Measurements from ENCODE around the gene TAF11L4.
"Not testable (repeated sequence)": the region's sequence is repeated elsewhere in the genome, so short reads cannot be mapped to it uniquely, and the experiment has no call there.

Gene TAF11L4

GRCh38 chr5:17492770-17493169 lies 28.8 kb upstream of the TAF11L4 start:
- ATAC-seq: no peak
- no peak for TF ChIP-seq SNAI2 (CRISPR knock-in tag; IDR thresholded peaks at IDR 0.05)
- TF ChIP-seq OSR1 (CRISPR knock-in tag; IDR thresholded peaks at IDR 0.05): no peak
- TF ChIP-seq TCF4 (CRISPR knock-in tag; IDR thresholded peaks at IDR 0.05; ENCODE audit: borderline replicate concordance): no peak

DNA sequence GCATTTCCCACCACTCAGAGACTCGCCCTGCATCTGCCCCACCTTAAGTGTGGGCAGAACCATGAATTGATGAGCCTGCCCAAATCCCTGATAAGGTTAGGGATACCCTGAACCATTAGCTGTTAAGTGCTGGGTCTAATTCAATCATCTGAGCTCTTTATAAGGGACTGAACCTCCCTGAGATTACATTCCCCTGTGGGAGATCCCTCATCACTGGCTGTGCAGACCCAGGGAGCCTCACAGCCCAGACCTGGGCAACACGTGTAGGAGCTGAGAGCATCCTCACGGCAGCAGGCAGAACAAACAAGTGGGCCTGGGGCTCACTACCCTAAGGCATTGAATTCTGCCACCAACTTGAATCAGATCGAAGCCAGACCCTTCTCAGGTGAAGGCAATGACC lies 24.2 kb upstream of the TAF11L4 start:
- TF ChIP-seq TOX (CRISPR knock-in tag; IDR thresholded peaks at IDR 0.05; ENCODE audit: borderline replicate concordance) (no peak), ZNF565 (CRISPR knock-in tag; conservative IDR thresholded peaks at IDR 0.05; ENCODE audit: low read depth) (no peak), ARNTL (CRISPR knock-in tag; IDR thresholded peaks at IDR 0.05; ENCODE audit: borderline replicate concordance, low read depth) (no peak), CSRNP3 (CRISPR knock-in tag; IDR thresholded peaks at IDR 0.05) (no peak), SNAI2 (CRISPR knock-in tag; IDR thresholded peaks at IDR 0.05) (no peak), ESRRG (CRISPR knock-in tag; IDR thresholded peaks at IDR 0.05) (no peak), BACH2 (CRISPR knock-in tag; IDR thresholded peaks at IDR 0.05; ENCODE audit: borderline replicate concordance) (no peak), TSHZ2 (CRISPR knock-in tag; IDR thresholded peaks at IDR 0.05) (no peak), RARB (CRISPR knock-in tag; IDR thresholded peaks at IDR 0.05) (no peak), ZFP30 (CRISPR knock-in tag; IDR thresholded peaks at IDR 0.05) (no peak), ISL1 (CRISPR knock-in tag; IDR thresholded peaks at IDR 0.05) (no peak), ZNF8 (CRISPR knock-in tag; IDR thresholded peaks at IDR 0.05) (no peak), GLIS3 (CRISPR knock-in tag; IDR thresholded peaks at IDR 0.05) (no peak), PATZ1 (CRISPR knock-in tag; IDR thresholded peaks at IDR 0.05; ENCODE audit: borderline replicate concordance) (no peak), CREB5 (CRISPR knock-in tag; IDR thresholded peaks at IDR 0.05; ENCODE audit: low read depth) (no peak), ZNF70 (CRISPR knock-in tag; IDR thresholded peaks at IDR 0.05) (no peak)
- TF ChIP-seq, protein P1, sequence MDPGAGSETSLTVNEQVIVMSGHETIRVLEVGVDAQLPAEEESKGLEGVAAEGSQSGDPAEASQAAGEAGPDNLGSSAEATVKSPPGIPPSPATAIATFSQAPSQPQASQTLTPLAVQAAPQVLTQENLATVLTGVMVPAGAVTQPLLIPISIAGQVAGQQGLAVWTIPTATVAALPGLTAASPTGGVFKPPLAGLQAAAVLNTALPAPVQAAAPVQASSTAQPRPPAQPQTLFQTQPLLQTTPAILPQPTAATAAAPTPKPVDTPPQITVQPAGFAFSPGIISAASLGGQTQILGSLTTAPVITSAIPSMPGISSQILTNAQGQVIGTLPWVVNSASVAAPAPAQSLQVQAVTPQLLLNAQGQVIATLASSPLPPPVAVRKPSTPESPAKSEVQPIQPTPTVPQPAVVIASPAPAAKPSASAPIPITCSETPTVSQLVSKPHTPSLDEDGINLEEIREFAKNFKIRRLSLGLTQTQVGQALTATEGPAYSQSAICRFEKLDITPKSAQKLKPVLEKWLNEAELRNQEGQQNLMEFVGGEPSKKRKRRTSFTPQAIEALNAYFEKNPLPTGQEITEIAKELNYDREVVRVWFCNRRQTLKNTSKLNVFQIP (CRISPR knock-in tag; IDR thresholded peaks at IDR 0.05; ENCODE audit: borderline replicate concordance, low read depth): no peak
- ATAC-seq: no peak

DNA sequence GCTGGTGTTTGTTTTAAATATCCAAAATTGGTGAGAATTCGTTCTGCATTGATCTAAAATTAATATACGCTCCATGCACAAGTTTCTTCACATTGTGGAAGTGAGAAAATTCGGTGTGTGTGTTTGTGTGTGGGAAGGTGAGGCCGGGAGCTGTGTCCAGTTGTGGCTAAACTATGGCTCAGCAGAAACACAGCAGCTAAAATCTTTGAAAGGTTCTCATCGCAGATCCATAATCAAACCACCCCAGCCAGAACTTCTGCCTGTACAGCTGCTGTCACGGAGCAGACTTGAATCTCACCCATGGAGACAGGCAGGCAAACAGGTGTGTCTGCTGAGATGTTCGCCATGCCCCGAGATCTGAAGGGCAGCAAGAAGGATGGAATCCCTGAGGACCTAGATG lies 23.7 kb upstream of the TAF11L4 start, which contains the start of gene TAF11L2:
Gene TAF11L2 (plus strand): TSS at position 301 of the 400 bp plus-strand sequence.
- not testable (repeated sequence) for ATAC-seq

DNA sequence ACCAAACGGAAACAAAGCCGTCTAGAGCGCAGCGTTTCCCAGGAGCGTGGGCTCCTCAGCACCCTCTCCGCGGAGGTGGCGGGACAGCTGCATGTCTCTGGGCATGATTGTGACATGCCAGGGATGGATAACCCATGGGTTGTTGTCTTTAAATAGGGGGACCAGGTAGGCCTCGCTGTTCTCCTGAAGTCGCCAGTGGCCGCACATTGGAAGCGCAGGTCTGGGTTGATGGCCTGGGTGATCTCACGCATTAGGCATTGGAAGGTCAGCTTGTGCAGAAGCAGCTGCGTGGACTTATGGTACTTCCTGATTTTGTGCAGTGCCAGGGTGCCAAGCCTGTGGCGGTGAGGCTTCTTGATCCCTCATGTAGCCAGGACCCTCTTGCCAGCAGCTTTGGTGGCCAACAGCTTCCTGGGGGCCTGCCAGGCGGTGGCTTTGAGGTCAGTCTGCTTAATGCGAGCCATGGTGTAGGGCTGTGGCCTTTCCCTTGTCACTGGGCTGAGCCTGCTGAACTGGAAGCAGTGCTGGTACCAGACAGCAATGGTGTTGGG lies 9.8 kb upstream of the TAF11L4 start:
- TF ChIP-seq CREB5 (CRISPR knock-in tag; IDR thresholded peaks at IDR 0.05; ENCODE audit: low read depth) (no peak), TCF4 (CRISPR knock-in tag; IDR thresholded peaks at IDR 0.05; ENCODE audit: borderline replicate concordance) (no peak), BACH2 (CRISPR knock-in tag; IDR thresholded peaks at IDR 0.05; ENCODE audit: borderline replicate concordance) (no peak), ZFP30 (CRISPR knock-in tag; IDR thresholded peaks at IDR 0.05) (no peak)
- ATAC-seq: no peak

DNA sequence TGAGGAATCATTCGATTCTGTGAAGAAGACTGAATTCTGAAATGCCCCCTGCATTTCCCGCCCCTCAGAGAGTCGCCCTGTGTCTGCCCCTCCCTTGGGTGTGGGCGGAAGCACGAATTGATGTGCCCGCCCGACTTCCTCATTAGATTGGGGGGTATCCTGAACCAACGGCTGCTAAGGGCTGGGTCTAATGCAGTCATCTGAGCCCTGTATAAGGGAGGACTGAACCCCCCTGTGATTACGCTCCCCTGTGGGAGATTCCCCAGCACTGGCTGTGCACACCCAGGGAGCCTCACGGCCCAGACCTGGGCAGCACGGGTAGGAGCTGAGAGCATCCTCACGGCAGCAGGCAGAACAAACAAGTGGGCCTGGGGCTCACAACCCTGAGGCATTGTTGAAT lies 4.1 kb upstream of the TAF11L4 start:
- ATAC-seq: not testable (repeated sequence)

DNA sequence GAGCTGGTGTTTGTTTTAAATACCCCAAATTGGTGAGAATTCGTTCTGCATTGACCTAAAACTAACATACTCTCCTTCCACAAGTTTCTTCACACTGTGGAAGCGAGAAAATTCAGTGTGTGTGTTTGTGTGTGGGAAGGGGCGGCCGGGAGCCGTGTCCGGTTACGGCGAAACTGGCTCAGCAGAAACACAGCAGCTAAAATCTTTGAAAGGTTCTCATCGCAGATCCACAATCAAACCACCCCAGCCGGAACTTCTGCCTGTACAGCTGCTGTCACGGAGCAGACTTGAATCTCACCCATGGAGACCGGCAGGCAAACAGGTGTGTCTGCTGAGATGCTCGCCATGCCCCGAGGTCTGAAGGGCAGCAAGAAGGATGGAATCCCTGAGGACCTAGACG lies 3.5 kb upstream of the TAF11L4 start, which contains the start of gene TAF11L3:
Gene TAF11L3 (plus strand): TSS at position 301 of the 400 bp plus-strand sequence.
- ATAC-seq: not testable (repeated sequence)

DNA sequence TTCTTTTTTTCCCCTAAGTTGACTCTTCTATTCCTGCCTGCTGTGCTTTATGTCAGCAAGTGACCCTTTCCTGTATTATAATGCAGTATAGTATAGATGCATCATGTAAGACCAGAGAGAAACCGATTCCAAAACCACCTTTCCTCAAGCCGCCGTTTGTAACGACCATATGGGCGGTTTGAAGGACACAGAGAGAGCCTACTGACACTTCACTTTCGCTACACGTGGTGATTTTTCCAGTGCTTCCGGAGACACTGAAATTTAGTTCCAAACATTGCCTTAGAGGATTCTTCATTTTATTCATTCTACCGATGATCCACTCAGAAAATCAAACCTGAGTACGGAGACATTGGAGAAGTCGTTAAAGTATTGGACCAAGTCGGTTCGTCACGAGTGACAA lies 2.1 kb upstream of the TAF11L4 start:
- not testable (repeated sequence) for ATAC-seq

- not testable (repeated sequence) for ATAC-seq
Measured at GRCh38 chr5:17524935-17525334, 3.3 kb downstream of the TAF11L4 start, which contains the start of gene TAF11L5. Gene TAF11L5, plus strand, starts transcription at chr5:17525235.
